Measurements from ENCODE around the gene AHSP.
A peak's percentile ranks its signal among the peaks of the same experiment; 100 is the strongest.
"Not testable (repeated sequence)": the region's sequence is repeated elsewhere in the genome, so short reads cannot be mapped to it uniquely, and the experiment has no call there.

Gene AHSP

GRCh38 chr16:31501226-31501965 is 26.3 kb upstream of the AHSP start:
- no peak for DNase-seq

GRCh38 chr16:31501966-31502348 is 25.7 kb upstream of the AHSP start:
- no peak for DNase-seq

GRCh38 chr16:31502981-31503380 is 24.7 kb upstream of the AHSP start:
- no peak for DNase-seq

GRCh38 chr16:31503555-31503954 is 24.1 kb upstream of the AHSP start:
- DNase-seq, result not testable (repeated sequence)

- DNase-seq, result no peak
These were observed 23.5 kb upstream of the AHSP start for GRCh38 chr16:31504159-31504558.

- no peak for DNase-seq
These were observed 22.2 kb upstream of the AHSP start for GRCh38 chr16:31505483-31505882.

- no peak for DNase-seq
These were observed 20.1 kb upstream of the AHSP start for GRCh38 chr16:31507617-31507928.

GRCh38 chr16:31507929-31508705 is 19.6 kb upstream of the AHSP start, which contains the start of gene RUSF1:
RUSF1 (minus strand) TSS chr16:31508391; CDS start chr16:31508373, 18 bp downstream.
- DNase-seq, result peak; percentile 70

- no peak for DNase-seq
These were observed 18.9 kb upstream of the AHSP start for GRCh38 chr16:31508706-31509195.

GRCh38 chr16:31513126-31513525 is 14.6 kb upstream of the AHSP start:
- DNase-seq, result no peak

- DNase-seq, result no peak
These were observed 13.8 kb upstream of the AHSP start for GRCh38 chr16:31513884-31514283.

GRCh38 chr16:31517800-31518402 is 9.8 kb upstream of the AHSP start:
- DNase-seq, result no peak

GRCh38 chr16:31519759-31520431 is 7.8 kb upstream of the AHSP start:
- no peak for DNase-seq

- no peak for DNase-seq
These were observed 6.3 kb upstream of the AHSP start for GRCh38 chr16:31521368-31521767.

- no peak for DNase-seq
These were observed 5.6 kb upstream of the AHSP start for GRCh38 chr16:31522071-31522470.

- not testable (repeated sequence) for DNase-seq
These were observed 3.9 kb upstream of the AHSP start for GRCh38 chr16:31523768-31524167.

GRCh38 chr16:31525113-31525512 is 2.6 kb upstream of the AHSP start:
- DNase-seq, result no peak

- DNase-seq, result no peak
These were observed 915 bp downstream of the AHSP start for GRCh38 chr16:31528523-31529107.

GRCh38 chr16:31529108-31529936 is 1.6 kb downstream of the AHSP start:
- no peak for DNase-seq

- no peak for DNase-seq
These were observed 2.2 kb downstream of the AHSP start for GRCh38 chr16:31529937-31530312.

GRCh38 chr16:31530405-31530804 is 2.7 kb downstream of the AHSP start:
- no peak for DNase-seq

- no peak for DNase-seq
These were observed 3.4 kb downstream of the AHSP start for GRCh38 chr16:31531096-31531495.
